ENCODE data around the gene HERPUD1. TPM values are rescaled to one million over a fixed set of nuclear protein-coding genes. Genes with fewer than 3 reads are reported as not detected.
"Not testable (repeated sequence)": the region's sequence is repeated elsewhere in the genome, so short reads cannot be mapped to it uniquely, and the experiment has no call there.

The HERPUD1 gene
- total RNA-seq, 1 donor from 2014 or later = 108 TPM

GRCh38 chr16:56984639-56985038 is 52.7 kb downstream of the HERPUD1 start:
- no peak for DNase-seq (ENCODE audit: low spot score in 2 of 2)
- H3K36me3 ChIP-seq = no peaks in the 10 kb centered on the region
- peaks cover 0 to 20% of the 10 kb centered on the region in 2 donors for H3K4me1 ChIP-seq
- no peak overlapping the region for H3K27ac ChIP-seq
- no peaks in the 10 kb centered on the region for H3K27me3 ChIP-seq
- H3K9me3 ChIP-seq = no peaks in the 10 kb centered on the region
- TF ChIP-seq CTCF (IDR thresholded peaks at IDR 0.05) = no peak
- H3K4me3 ChIP-seq = no peak overlapping the region
- intact Hi-C loops (cut with DNase I) = no loop called here

GRCh38 chr16:56985288-56985961 is 53.5 kb downstream of the HERPUD1 start:
- intact Hi-C loops (cut with DNase I) = no loop called here
- Histone ChIP-seq H3K27ac (peak overlapping the region; percentile 56 to 57), H3K4me1 (peaks cover 0 to 20% of the 10 kb centered on the region in 2 donors)

GRCh38 chr16:56985962-56986360 is 54.0 kb downstream of the HERPUD1 start:
- Histone ChIP-seq H3K27ac (peak overlapping the region; percentile 56 to 57), H3K4me3 (no peak overlapping the region), H3K4me1 (peaks cover 0 to 24% of the 10 kb centered on the region in 2 donors), H3K27me3 (no peaks in the 10 kb centered on the region), H3K9me3 (no peaks in the 10 kb centered on the region), H3K36me3 (no peaks in the 10 kb centered on the region)
- DNase-seq (ENCODE audit: low spot score in 2 of 2) = no peak
- TF ChIP-seq CTCF (IDR thresholded peaks at IDR 0.05) = no peak
- intact Hi-C loops (cut with DNase I) = no loop called here

More at GRCh38 chr16:56985288-56985961, 53.5 kb downstream of the HERPUD1 start:
- no peak for TF ChIP-seq CTCF (IDR thresholded peaks at IDR 0.05)
- Histone ChIP-seq H3K27me3 (no peaks in the 10 kb centered on the region), H3K4me3 (no peak overlapping the region), H3K36me3 (no peaks in the 10 kb centered on the region), H3K9me3 (no peaks in the 10 kb centered on the region)
- peak; percentile 46 to 88 for DNase-seq (ENCODE audit: low spot score in 2 of 2)

- Histone ChIP-seq H3K4me1 (peaks cover 0 to 21% of the 10 kb centered on the region in 2 donors), H3K27ac (peak overlapping the region; percentile 56 to 57), H3K36me3 (no peaks in the 10 kb centered on the region), H3K9me3 (no peaks in the 10 kb centered on the region), H3K27me3 (no peaks in the 10 kb centered on the region), H3K4me3 (no peak overlapping the region)
- DNase-seq (ENCODE audit: low spot score in 2 of 2) = no peak
- intact Hi-C loops (cut with DNase I) = no loop called here
- no peak for TF ChIP-seq CTCF (IDR thresholded peaks at IDR 0.05)
Observed at GRCh38 chr16:56986361-56986760, 54.4 kb downstream of the HERPUD1 start.

GRCh38 chr16:56986908-56987307 is 55.0 kb downstream of the HERPUD1 start:
- H3K4me3 ChIP-seq; H3K27me3 ChIP-seq; H3K27ac ChIP-seq; H3K36me3 ChIP-seq; H3K9me3 ChIP-seq; intact Hi-C loops (cut with DNase I); DNase-seq (ENCODE audit: low spot score in 2 of 2): not testable (repeated sequence)
- H3K4me1 ChIP-seq = peaks cover 0 to 16% of the 10 kb centered on the region in 2 donors

GRCh38 chr16:56987692-56988091 is 55.8 kb downstream of the HERPUD1 start:
- no peaks in the 10 kb centered on the region for H3K27me3 ChIP-seq
- peaks cover 0 to 16% of the 10 kb centered on the region in 2 donors for H3K4me1 ChIP-seq
- H3K4me3 ChIP-seq = no peak overlapping the region
- intact Hi-C loops (cut with DNase I) = loop anchor here (2.0 kb wide), 1 partner anchor 55 kb away; the partner anchor contains the start of gene HERPUD1
- TF ChIP-seq CTCF (IDR thresholded peaks at IDR 0.05) = no peak
- no peaks in the 10 kb centered on the region for H3K36me3 ChIP-seq
- no peaks in the 10 kb centered on the region for H3K9me3 ChIP-seq
- peak overlapping the region in 1 of 2 donors; percentile 87 for H3K27ac ChIP-seq
- no peak for DNase-seq (ENCODE audit: low spot score in 2 of 2)

All from ascending aorta (tissue), 2 donors.